ENCODE results near the gene DNM1L. TPM values are rescaled to one million over a fixed set of nuclear protein-coding genes. Genes with fewer than 3 reads are reported as not detected.
A peak's percentile ranks its signal among the peaks of the same experiment; 100 is the strongest.

Gene DNM1L
- total and polyA plus RNA-seq, 9 of the 15 experiments (the other 6 are each of a cell fraction or from before 2014, with no cell fraction given) = 24.1 to 82.8 (median 61.5) TPM

DNA sequence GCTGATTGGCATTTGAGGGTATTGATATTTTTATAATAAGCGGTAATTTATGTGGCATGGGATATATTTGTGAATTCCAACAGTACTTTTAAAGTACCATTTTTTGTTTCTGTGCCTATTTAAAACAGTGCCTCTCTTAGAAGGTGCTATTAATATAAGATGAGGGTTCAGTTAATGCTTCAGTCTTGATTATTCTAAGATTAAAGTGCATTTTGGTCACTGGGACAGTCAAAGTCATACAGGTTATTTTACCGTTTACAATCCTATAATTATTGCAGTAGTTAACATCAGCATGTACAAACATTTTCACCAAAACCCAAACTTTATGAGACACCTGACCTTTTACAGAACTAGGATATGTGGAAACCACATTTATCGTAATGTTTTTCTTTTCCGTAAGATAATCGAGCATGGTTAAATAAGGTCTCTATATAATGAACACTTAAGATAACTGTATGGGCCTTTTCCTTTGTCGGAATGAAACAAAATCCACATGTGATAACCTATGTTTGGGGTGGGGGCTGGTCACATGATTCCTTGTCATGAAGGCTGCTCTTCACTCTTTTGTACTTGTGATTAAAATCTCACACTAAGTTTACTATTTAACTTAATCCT is 37.7 kb upstream of the DNM1L start:
- intact Hi-C loops (cut with micrococcal nuclease) (no loop called here), in situ Hi-C loops (cut with MboI) (no loop called here)
- no peak overlapping the region for H3K27ac ChIP-seq (ENCODE audit: extremely low read depth, low read depth, low read length)
- no peaks in the 10 kb centered on the region for H3K9me3 ChIP-seq (replicated peaks; ENCODE audit: control insufficient read depth, insufficient read depth, low read depth, low read length)
- H3K4me1 ChIP-seq (replicated peaks in 1 of 2; ENCODE audit: control insufficient read depth in 2 of 2, insufficient read depth in 2 of 2, low read length in 2 of 2) = no peaks in the 10 kb centered on the region
- H4K20me1 ChIP-seq (replicated peaks; ENCODE audit: control insufficient read depth, insufficient read depth, low read length) = no peaks in the 10 kb centered on the region
- H3K4me3 ChIP-seq = no peak overlapping the region
- peaks cover 3 to 11% of the 10 kb centered on the region in 2 experiments; a peak in 2 of 5 replicates for H3K27me3 ChIP-seq (ENCODE audit: control insufficient read depth in 2 of 2, insufficient read depth in 2 of 2, low read length in 2 of 2)
- DNase-seq (ENCODE audit: extremely low read depth in 1 of 4, low spot score in 3 of 4) = no peak
- ATAC-seq = peak; percentile 77; the same call in 1 of the 3 replicates
- ChIA-PET CTCF (ENCODE audit: low intra/inter-chr PET ratio) (no interaction called here), POLR2A (no interaction called here)
- no peaks in the 10 kb centered on the region for H3K36me3 ChIP-seq (ENCODE audit: control insufficient read depth, insufficient read depth, low read length)
- H3K4me2 ChIP-seq (ENCODE audit: insufficient read depth, low read length) = no peak overlapping the region
- H3K79me2 ChIP-seq (ENCODE audit: control insufficient read depth, insufficient read depth, low read length) = no peaks in the 10 kb centered on the region
- no TSS peak for BruUV-seq (replicated peaks)
- H3K9ac ChIP-seq (ENCODE audit: insufficient read depth in 1 of 2, low read depth in 2 of 2, low read length in 2 of 2) = no peak overlapping the region
- WGBS (ENCODE audit: insufficient coverage, low coverage, missing lambda C conversion rate) = 21% methylated on average over 6 of the region's 6 CpGs
- no peak overlapping the region for H2AFZ ChIP-seq (ENCODE audit: low read depth, low read length)
- TF ChIP-seq GTF2A2 (tag; IDR thresholded peaks at IDR 0.05) = no peak
- TF ChIP-seq, protein P1, sequence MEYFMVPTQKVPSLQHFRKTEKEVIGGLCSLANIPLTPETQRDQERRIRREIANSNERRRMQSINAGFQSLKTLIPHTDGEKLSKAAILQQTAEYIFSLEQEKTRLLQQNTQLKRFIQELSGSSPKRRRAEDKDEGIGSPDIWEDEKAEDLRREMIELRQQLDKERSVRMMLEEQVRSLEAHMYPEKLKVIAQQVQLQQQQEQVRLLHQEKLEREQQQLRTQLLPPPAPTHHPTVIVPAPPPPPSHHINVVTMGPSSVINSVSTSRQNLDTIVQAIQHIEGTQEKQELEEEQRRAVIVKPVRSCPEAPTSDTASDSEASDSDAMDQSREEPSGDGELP (CRISPR knock-in tag; IDR thresholded peaks at IDR 0.05; ENCODE audit: borderline replicate concordance) = no peak
- TF ChIP-seq, protein P2, sequence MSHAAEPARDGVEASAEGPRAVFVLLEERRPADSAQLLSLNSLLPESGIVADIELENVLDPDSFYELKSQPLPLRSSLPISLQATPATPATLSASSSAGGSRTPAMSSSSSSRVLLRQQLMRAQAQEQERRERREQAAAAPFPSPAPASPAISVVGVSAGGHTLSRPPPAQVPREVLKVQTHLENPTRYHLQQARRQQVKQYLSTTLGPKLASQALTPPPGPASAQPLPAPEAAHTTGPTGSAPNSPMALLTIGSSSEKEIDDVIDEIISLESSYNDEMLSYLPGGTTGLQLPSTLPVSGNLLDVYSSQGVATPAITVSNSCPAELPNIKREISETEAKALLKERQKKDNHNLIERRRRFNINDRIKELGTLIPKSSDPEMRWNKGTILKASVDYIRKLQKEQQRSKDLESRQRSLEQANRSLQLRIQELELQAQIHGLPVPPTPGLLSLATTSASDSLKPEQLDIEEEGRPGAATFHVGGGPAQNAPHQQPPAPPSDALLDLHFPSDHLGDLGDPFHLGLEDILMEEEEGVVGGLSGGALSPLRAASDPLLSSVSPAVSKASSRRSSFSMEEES (CRISPR knock-in tag; IDR thresholded peaks at IDR 0.05) = peak; percentile 47
- H3K9me1 ChIP-seq (ENCODE audit: control insufficient read depth, insufficient read depth, low read length) = no peaks in the 10 kb centered on the region
- FAIRE-seq = no peak
